GM23338 (cell line): ENCODE data around the gene RCSD1. TPM values are rescaled to one million over a fixed set of nuclear protein-coding genes. Genes with fewer than 3 reads are reported as not detected.

Experiments
- ATAC-seq: fragments of 200-7000 bp; cut with Tn5 transposase; 3 replicates; pipeline ENCODE4 v1.9.1; 2020
- DNase-seq: peaks from one replicate; pipeline ENCODE4 v3.0.0-alpha.2; 2015; ENCODE audit warnings: low spot score
- H2AFZ ChIP-seq: fragments of 200-600 bp; sonication (generic); 2 replicates; pipeline ENCODE4 v1.8.0; 2016; ENCODE audit warnings: antibody characterized with exemption, mild to moderate bottlenecking, moderate library complexity
- H3F3A ChIP-seq: fragments of 200-600 bp; sonication (generic); replicated peaks from 2 replicates; pipeline ENCODE4 v1.8.0; 2017; ENCODE audit warnings: antibody characterized with exemption, mixed run types, low read depth
- H3K27ac ChIP-seq: fragments of 200-600 bp; sonication (generic); 2 replicates; pipeline ENCODE4 v1.6.1; 2016; ENCODE audit warnings: low read depth
- H3K27me3 ChIP-seq: fragments of 200-600 bp; sonication (generic); 2 replicates; pipeline ENCODE4 v1.8.0; 2016; ENCODE audit warnings: mild to moderate bottlenecking, mixed run types, moderate library complexity; ENCODE audit not compliant: insufficient read depth
- H3K36me3 ChIP-seq: fragments of 200-600 bp; sonication (generic); 2 replicates; pipeline ENCODE4 v1.8.0; 2016; ENCODE audit warnings: mild to moderate bottlenecking; ENCODE audit not compliant: insufficient read depth
- H3K4me1 ChIP-seq: fragments of 200-600 bp; sonication (generic); 2 replicates; pipeline ENCODE4 v1.8.0; 2016; ENCODE audit warnings: mild to moderate bottlenecking, moderate library complexity; ENCODE audit not compliant: insufficient read depth
- H3K4me2 ChIP-seq: fragments of 200-600 bp; sonication (generic); 2 replicates; pipeline ENCODE4 v1.7.1; 2017; ENCODE audit warnings: mixed run types
- H3K4me3 ChIP-seq: fragments of 200-600 bp; sonication (generic); 2 replicates; pipeline ENCODE4 v1.6.1; 2016; ENCODE audit warnings: mixed run types
- H3K79me2 ChIP-seq: fragments of 200-600 bp; sonication (generic); replicated peaks from 2 replicates; pipeline ENCODE4 v1.8.0; 2017; ENCODE audit warnings: mild to moderate bottlenecking; ENCODE audit not compliant: insufficient read depth
- H3K9me2 ChIP-seq: fragments of 200-600 bp; sonication (generic); 2 replicates; pipeline ENCODE4 v1.8.0; 2017; ENCODE audit not compliant: insufficient read depth
- H4K20me1 ChIP-seq: fragments of 200-600 bp; sonication (generic); replicated peaks from 2 replicates; pipeline ENCODE4 v1.8.0; 2017; ENCODE audit warnings: mild to moderate bottlenecking; ENCODE audit not compliant: insufficient read depth
- H3K27ac Mint-ChIP-seq: 2 replicates; pipeline ENCODE4 v1.8.0; 2020; ENCODE audit warnings: inconsistent platforms, mild to moderate bottlenecking, moderate library complexity, mixed read lengths
- H3K27me3 Mint-ChIP-seq: 3 replicates; pipeline ENCODE4 v1.8.0; 2022; ENCODE audit warnings: low read depth, mild to moderate bottlenecking, moderate library complexity, mixed read lengths, inconsistent platforms; ENCODE audit not compliant: insufficient read depth, poor library complexity
- H3K36me3 Mint-ChIP-seq: 3 replicates; pipeline ENCODE4 v1.8.0; 2021; ENCODE audit warnings: low read depth, mild to moderate bottlenecking, inconsistent platforms, moderate library complexity, mixed read lengths
- H3K4me1 Mint-ChIP-seq: 3 replicates; pipeline ENCODE4 v1.8.0; 2020; ENCODE audit warnings: mild to moderate bottlenecking, inconsistent platforms, mixed read lengths
- H3K4me3 Mint-ChIP-seq: 3 replicates; pipeline ENCODE4 v1.8.0; 2021; ENCODE audit warnings: moderate library complexity, mild to moderate bottlenecking, inconsistent platforms, mixed read lengths
- H3K9me3 Mint-ChIP-seq: 3 replicates; pipeline ENCODE4 v1.8.0; 2020; ENCODE audit warnings: moderate library complexity, mild to moderate bottlenecking, inconsistent platforms, mixed read lengths
- EZH2 ChIP-seq: fragments of 200-600 bp; sonication (generic); IDR thresholded peaks from one replicate; pipeline ENCODE4 v1.8.0; 2017; ENCODE audit warnings: antibody characterized with exemption, mild to moderate bottlenecking, low read depth; ENCODE audit not compliant: unreplicated experiment
- EZH2phosphoT487 ChIP-seq: fragments of 200-600 bp; sonication (generic); IDR thresholded peaks from one replicate; pipeline ENCODE4 v1.8.1; 2018; ENCODE audit warnings: antibody characterized with exemption; ENCODE audit not compliant: unreplicated experiment
- JUNB ChIP-seq: IDR thresholded peaks from one replicate; pipeline ENCODE4 v1.6.1; 2016; ENCODE audit warnings: antibody characterized with exemption; ENCODE audit not compliant: unreplicated experiment
- NANOG ChIP-seq: IDR thresholded peaks from 2 replicates; pipeline ENCODE4 v1.6.1; 2016; ENCODE audit warnings: antibody characterized with exemption, borderline replicate concordance
- POLR2AphosphoS5 ChIP-seq: IDR thresholded peaks from 2 replicates; pipeline ENCODE4 v1.6.1; 2016; ENCODE audit warnings: antibody characterized with exemption, low read depth
- STAT1 ChIP-seq: IDR thresholded peaks from one replicate; pipeline ENCODE4 v1.6.1; 2016; ENCODE audit warnings: antibody characterized with exemption; ENCODE audit not compliant: unreplicated experiment
- ZNF114 ChIP-seq: fragments of 250-450 bp; sonication (Bioruptor Pico); IDR thresholded peaks from 2 replicates; pipeline ENCODE4 v1.5.0; 2020; ENCODE audit warnings: mild to moderate bottlenecking, moderate library complexity
- ZNF331 ChIP-seq: fragments of 250-450 bp; sonication (Bioruptor Pico); IDR thresholded peaks from 2 replicates; pipeline ENCODE4 v1.5.0; 2020; ENCODE audit warnings: low read depth, mild to moderate bottlenecking, moderate library complexity
- polyA plus RNA-seq: library from polyadenylated mRNA; unstranded; fragments of >200 nt; fragmentation: Nextera tagmentation; extraction: Ambion mirVana; gene quantifications from 2 replicates; pipeline ENCODE4 v1.2.1, GENCODE V29; 2016
- total RNA-seq: library from RNA; depleted of rRNA; stranded (reverse); fragments of >200 nt; shearing (Covaris generic); gene quantifications from 2 replicates; pipeline ENCODE4 v1.2.3, GENCODE V29; 2014
- TF ChIP-seq, protein P1 (sequence below), 2 experiments: fragments of 200-600 bp in 1 of 2; sonication (generic) in 1 of 2; conservative IDR thresholded peaks; 2 replicates each; pipeline versions ENCODE4 v1.5.1 to v1.6.1; 2016 to 2017; ENCODE audit warnings: antibody characterized with exemption in 2 of 2, low read depth in 2 of 2, mild to moderate bottlenecking in 2 of 2, moderate library complexity in 1 of 2
- TF ChIP-seq, protein P2 (sequence below): IDR thresholded peaks from one replicate; pipeline ENCODE4 v1.6.1; 2018; ENCODE audit warnings: antibody characterized with exemption; ENCODE audit not compliant: unreplicated experiment
- TF ChIP-seq, protein P3 (sequence below): fragments of 250-450 bp; sonication (Bioruptor Pico); IDR thresholded peaks from 2 replicates; pipeline ENCODE4 v1.5.0; 2020; ENCODE audit warnings: mild to moderate bottlenecking, moderate library complexity

Gene RCSD1
- total and polyA plus RNA-seq, 2 experiments from 2014 or later = 0.18 to 0.73 TPM

GRCh38 chr1:167747988-167748387 is 118.0 kb downstream of the RCSD1 start:
- Histone ChIP-seq H3K36me3 (no peaks in the 10 kb centered on the region), H3K4me2 (no peak overlapping the region), H4K20me1 (peaks cover 10% of the 10 kb centered on the region), H2AFZ (no peak overlapping the region), H3K9me2 (no peaks in the 10 kb centered on the region), H3K27ac (no peak overlapping the region), H3K4me1 (peaks cover 24% of the 10 kb centered on the region), H3F3A (no peaks in the 10 kb centered on the region), H3K79me2 (peaks cover 99% of the 10 kb centered on the region), H3K27me3 (no peaks in the 10 kb centered on the region), H3K4me3 (no peak overlapping the region)
- Mint-ChIP-seq H3K4me1 (peaks cover 22% of the 10 kb centered on the region), H3K4me3 (no peak overlapping the region), H3K27ac (peak overlapping the region; percentile 46; the same call in 1 of the 2 replicates), H3K9me3 (no peaks in the 10 kb centered on the region), H3K27me3 (no peaks in the 10 kb centered on the region), H3K36me3 (no peaks in the 10 kb centered on the region)
- DNase-seq (no peak), ATAC-seq (no peak)
- TF ChIP-seq, protein P1, sequence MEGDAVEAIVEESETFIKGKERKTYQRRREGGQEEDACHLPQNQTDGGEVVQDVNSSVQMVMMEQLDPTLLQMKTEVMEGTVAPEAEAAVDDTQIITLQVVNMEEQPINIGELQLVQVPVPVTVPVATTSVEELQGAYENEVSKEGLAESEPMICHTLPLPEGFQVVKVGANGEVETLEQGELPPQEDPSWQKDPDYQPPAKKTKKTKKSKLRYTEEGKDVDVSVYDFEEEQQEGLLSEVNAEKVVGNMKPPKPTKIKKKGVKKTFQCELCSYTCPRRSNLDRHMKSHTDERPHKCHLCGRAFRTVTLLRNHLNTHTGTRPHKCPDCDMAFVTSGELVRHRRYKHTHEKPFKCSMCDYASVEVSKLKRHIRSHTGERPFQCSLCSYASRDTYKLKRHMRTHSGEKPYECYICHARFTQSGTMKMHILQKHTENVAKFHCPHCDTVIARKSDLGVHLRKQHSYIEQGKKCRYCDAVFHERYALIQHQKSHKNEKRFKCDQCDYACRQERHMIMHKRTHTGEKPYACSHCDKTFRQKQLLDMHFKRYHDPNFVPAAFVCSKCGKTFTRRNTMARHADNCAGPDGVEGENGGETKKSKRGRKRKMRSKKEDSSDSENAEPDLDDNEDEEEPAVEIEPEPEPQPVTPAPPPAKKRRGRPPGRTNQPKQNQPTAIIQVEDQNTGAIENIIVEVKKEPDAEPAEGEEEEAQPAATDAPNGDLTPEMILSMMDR (conservative IDR thresholded peaks at IDR 0.05; ENCODE audit: low read depth in 2 of 2) = no peak
- TF ChIP-seq EZH2phosphoT487 (no peak), EZH2 (no peak), ZNF331 (CRISPR knock-in tag) (no peak), JUNB (no peak), NANOG (no peak), ZNF114 (CRISPR knock-in tag) (no peak), POLR2AphosphoS5 (no peak), STAT1 (no peak)
- TF ChIP-seq, protein P2, sequence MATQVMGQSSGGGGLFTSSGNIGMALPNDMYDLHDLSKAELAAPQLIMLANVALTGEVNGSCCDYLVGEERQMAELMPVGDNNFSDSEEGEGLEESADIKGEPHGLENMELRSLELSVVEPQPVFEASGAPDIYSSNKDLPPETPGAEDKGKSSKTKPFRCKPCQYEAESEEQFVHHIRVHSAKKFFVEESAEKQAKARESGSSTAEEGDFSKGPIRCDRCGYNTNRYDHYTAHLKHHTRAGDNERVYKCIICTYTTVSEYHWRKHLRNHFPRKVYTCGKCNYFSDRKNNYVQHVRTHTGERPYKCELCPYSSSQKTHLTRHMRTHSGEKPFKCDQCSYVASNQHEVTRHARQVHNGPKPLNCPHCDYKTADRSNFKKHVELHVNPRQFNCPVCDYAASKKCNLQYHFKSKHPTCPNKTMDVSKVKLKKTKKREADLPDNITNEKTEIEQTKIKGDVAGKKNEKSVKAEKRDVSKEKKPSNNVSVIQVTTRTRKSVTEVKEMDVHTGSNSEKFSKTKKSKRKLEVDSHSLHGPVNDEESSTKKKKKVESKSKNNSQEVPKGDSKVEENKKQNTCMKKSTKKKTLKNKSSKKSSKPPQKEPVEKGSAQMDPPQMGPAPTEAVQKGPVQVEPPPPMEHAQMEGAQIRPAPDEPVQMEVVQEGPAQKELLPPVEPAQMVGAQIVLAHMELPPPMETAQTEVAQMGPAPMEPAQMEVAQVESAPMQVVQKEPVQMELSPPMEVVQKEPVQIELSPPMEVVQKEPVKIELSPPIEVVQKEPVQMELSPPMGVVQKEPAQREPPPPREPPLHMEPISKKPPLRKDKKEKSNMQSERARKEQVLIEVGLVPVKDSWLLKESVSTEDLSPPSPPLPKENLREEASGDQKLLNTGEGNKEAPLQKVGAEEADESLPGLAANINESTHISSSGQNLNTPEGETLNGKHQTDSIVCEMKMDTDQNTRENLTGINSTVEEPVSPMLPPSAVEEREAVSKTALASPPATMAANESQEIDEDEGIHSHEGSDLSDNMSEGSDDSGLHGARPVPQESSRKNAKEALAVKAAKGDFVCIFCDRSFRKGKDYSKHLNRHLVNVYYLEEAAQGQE = no peak
- TF ChIP-seq, protein P3, sequence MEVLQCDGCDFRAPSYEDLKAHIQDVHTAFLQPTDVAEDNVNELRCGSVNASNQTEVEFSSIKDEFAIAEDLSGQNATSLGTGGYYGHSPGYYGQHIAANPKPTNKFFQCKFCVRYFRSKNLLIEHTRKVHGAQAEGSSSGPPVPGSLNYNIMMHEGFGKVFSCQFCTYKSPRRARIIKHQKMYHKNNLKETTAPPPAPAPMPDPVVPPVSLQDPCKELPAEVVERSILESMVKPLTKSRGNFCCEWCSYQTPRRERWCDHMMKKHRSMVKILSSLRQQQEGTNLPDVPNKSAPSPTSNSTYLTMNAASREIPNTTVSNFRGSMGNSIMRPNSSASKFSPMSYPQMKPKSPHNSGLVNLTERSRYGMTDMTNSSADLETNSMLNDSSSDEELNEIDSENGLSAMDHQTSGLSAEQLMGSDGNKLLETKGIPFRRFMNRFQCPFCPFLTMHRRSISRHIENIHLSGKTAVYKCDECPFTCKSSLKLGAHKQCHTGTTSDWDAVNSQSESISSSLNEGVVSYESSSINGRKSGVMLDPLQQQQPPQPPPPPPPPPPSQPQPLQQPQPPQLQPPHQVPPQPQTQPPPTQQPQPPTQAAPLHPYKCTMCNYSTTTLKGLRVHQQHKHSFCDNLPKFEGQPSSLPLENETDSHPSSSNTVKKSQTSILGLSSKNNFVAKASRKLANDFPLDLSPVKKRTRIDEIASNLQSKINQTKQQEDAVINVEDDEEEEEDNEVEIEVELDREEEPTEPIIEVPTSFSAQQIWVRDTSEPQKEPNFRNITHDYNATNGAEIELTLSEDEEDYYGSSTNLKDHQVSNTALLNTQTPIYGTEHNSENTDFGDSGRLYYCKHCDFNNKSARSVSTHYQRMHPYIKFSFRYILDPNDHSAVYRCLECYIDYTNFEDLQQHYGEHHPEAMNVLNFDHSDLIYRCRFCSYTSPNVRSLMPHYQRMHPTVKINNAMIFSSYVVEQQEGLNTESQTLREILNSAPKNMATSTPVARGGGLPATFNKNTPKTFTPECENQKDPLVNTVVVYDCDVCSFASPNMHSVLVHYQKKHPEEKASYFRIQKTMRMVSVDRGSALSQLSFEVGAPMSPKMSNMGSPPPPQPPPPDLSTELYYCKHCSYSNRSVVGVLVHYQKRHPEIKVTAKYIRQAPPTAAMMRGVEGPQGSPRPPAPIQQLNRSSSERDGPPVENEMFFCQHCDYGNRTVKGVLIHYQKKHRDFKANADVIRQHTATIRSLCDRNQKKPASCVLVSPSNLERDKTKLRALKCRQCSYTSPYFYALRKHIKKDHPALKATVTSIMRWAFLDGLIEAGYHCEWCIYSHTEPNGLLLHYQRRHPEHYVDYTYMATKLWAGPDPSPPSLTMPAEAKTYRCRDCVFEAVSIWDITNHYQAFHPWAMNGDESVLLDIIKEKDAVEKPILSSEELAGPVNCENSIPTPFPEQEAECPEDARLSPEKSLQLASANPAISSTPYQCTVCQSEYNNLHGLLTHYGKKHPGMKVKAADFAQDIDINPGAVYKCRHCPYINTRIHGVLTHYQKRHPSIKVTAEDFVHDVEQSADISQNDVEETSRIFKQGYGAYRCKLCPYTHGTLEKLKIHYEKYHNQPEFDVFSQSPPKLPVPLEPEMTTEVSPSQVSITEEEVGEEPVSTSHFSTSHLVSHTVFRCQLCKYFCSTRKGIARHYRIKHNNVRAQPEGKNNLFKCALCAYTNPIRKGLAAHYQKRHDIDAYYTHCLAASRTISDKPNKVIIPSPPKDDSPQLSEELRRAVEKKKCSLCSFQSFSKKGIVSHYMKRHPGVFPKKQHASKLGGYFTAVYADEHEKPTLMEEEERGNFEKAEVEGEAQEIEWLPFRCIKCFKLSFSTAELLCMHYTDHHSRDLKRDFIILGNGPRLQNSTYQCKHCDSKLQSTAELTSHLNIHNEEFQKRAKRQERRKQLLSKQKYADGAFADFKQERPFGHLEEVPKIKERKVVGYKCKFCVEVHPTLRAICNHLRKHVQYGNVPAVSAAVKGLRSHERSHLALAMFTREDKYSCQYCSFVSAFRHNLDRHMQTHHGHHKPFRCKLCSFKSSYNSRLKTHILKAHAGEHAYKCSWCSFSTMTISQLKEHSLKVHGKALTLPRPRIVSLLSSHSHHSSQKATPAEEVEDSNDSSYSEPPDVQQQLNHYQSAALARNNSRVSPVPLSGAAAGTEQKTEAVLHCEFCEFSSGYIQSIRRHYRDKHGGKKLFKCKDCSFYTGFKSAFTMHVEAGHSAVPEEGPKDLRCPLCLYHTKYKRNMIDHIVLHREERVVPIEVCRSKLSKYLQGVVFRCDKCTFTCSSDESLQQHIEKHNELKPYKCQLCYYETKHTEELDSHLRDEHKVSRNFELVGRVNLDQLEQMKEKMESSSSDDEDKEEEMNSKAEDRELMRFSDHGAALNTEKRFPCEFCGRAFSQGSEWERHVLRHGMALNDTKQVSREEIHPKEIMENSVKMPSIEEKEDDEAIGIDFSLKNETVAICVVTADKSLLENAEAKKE = no peak
